Activated CD8-positive, alpha-beta memory T cell treated with anti-CD3 and anti-CD28 coated beads, Interleukin-2, amount 50 U/mL, for 1 hour (primary cell): ENCODE measurements around the gene FOSB.

Experiments used
- DNase-seq: peaks from one replicate; pipeline ENCODE4 v3.0.0-alpha.2; 2020; ENCODE audit errors: extremely low read depth

The FOSB gene

GRCh38 chr19:45442778-45443461, 24.9 kb upstream of the FOSB start:
- no peak for DNase-seq

- DNase-seq = no peak
These were observed 24.1 kb upstream of the FOSB start for GRCh38 chr19:45443462-45444317.

GRCh38 chr19:45444318-45445041, 23.3 kb upstream of the FOSB start:
- DNase-seq = no peak

GRCh38 chr19:45445139-45445538, 22.7 kb upstream of the FOSB start:
- no peak for DNase-seq

- no peak for DNase-seq
These were observed 21.5 kb upstream of the FOSB start for GRCh38 chr19:45446295-45446694.

- no peak for DNase-seq
These were observed 20.9 kb upstream of the FOSB start for GRCh38 chr19:45446944-45447343.

GRCh38 chr19:45448425-45448756, 19.4 kb upstream of the FOSB start:
- DNase-seq = no peak

- no peak for DNase-seq
These were observed 18.9 kb upstream of the FOSB start for GRCh38 chr19:45448887-45449299.

GRCh38 chr19:45450012-45450333, 17.8 kb upstream of the FOSB start:
- DNase-seq = no peak

- DNase-seq = no peak
These were observed 16.5 kb upstream of the FOSB start for GRCh38 chr19:45451131-45451849.

- DNase-seq = no peak
These were observed 15.9 kb upstream of the FOSB start for GRCh38 chr19:45451850-45452387.

GRCh38 chr19:45455707-45456499, 11.9 kb upstream of the FOSB start:
- no peak for DNase-seq

- no peak for DNase-seq
These were observed 11.3 kb upstream of the FOSB start for GRCh38 chr19:45456500-45456815.

GRCh38 chr19:45457776-45458175, 10.0 kb upstream of the FOSB start:
- no peak for DNase-seq

- no peak for DNase-seq
These were observed 6.9 kb upstream of the FOSB start for GRCh38 chr19:45460807-45461347.

GRCh38 chr19:45462174-45462573, 5.6 kb upstream of the FOSB start:
- no peak for DNase-seq

- no peak for DNase-seq
These were observed 4.6 kb upstream of the FOSB start for GRCh38 chr19:45463241-45463640.

- DNase-seq = no peak
These were observed 3.5 kb upstream of the FOSB start for GRCh38 chr19:45464274-45464673.

GRCh38 chr19:45464852-45465441, 2.8 kb upstream of the FOSB start:
- DNase-seq = no peak

- no peak for DNase-seq
These were observed 711 bp upstream of the FOSB start for GRCh38 chr19:45467115-45467455.

GRCh38 chr19:45468159-45468651, 409 bp downstream of the FOSB start:
- DNase-seq = no peak
